ENCODE data around the gene ETNPPL. TPM values are rescaled to one million over a fixed set of nuclear protein-coding genes. Genes with fewer than 3 reads are reported as not detected.
A peak's percentile ranks its signal among the peaks of the same experiment; 100 is the strongest.

ETNPPL gene
- total and polyA plus RNA-seq, 9 of the 15 experiments (the other 6 are each of a cell fraction or from before 2014, with no cell fraction given) = 0.06 to 0.14 TPM; not detected in 7

DNA sequence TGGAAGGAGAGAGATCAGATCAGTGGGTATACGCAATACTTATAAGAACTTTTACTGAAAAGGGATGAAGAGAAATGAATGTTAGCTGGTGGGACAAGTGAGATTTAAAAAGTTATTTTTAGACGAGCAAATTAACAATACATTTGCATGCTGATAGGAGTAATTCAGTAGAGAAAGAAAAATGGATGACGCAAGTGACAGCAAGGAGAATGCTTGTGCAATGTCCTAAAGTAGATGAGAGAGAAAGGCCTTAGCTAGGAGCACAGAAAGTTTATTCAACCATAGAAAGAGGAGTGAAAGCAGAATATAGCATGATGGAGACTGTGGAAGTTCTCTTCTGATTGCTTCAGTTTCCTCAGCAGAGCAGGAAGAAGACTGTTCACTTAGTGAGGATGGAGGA is 66.7 kb downstream of the ETNPPL start:
- Histone ChIP-seq H3K4me1 (replicated peaks in 1 of 2; ENCODE audit: control insufficient read depth in 2 of 2, insufficient read depth in 2 of 2, low read length in 2 of 2) (peaks cover 0 to 20% of the 10 kb centered on the region in 2 experiments; a peak in 3 of 5 replicates), H3K4me2 (ENCODE audit: insufficient read depth, low read length) (peak overlapping the region; percentile 6; the same call in 1 of the 2 replicates), H3K27ac (ENCODE audit: extremely low read depth, low read depth, low read length) (no peak overlapping the region; the same call in 2 of the 3 replicates), H3K79me2 (ENCODE audit: control insufficient read depth, insufficient read depth, low read length) (no peaks in the 10 kb centered on the region), H2AFZ (ENCODE audit: low read depth, low read length) (peak overlapping the region; percentile 50; the same call in 1 of the 2 replicates), H3K27me3 (ENCODE audit: control insufficient read depth in 2 of 2, insufficient read depth in 2 of 2, low read length in 2 of 2) (no peaks in the 10 kb centered on the region), H4K20me1 (replicated peaks; ENCODE audit: control insufficient read depth, insufficient read depth, low read length) (no peaks in the 10 kb centered on the region), H3K36me3 (ENCODE audit: control insufficient read depth, insufficient read depth, low read length) (no peaks in the 10 kb centered on the region), H3K9me1 (ENCODE audit: control insufficient read depth, insufficient read depth, low read length) (no peaks in the 10 kb centered on the region), H3K9ac (ENCODE audit: insufficient read depth in 1 of 2, low read depth in 2 of 2, low read length in 2 of 2) (no peak overlapping the region), H3K9me3 (replicated peaks; ENCODE audit: control insufficient read depth, insufficient read depth, low read depth, low read length) (no peaks in the 10 kb centered on the region), H3K4me3 (no peak overlapping the region)
- 31% methylated on average over 3 of the region's 3 CpGs for WGBS (ENCODE audit: insufficient coverage, low coverage, missing lambda C conversion rate)
- peak; percentile 20; the same call in 1 of the 2 replicates for TF ChIP-seq CEBPG (CRISPR knock-in tag; IDR thresholded peaks at IDR 0.05)
- peak; percentile 35 to 66; a peak in 3 of 4 replicates for TF ChIP-seq CEBPG (tag; conservative IDR thresholded peaks at IDR 0.05 in 1 of 2, IDR thresholded peaks at IDR 0.05 in 1 of 2)
- TF ChIP-seq ZNF175 (CRISPR knock-in tag; IDR thresholded peaks at IDR 0.05; ENCODE audit: low read depth) = peak; percentile 61
- TF ChIP-seq, protein P1, sequence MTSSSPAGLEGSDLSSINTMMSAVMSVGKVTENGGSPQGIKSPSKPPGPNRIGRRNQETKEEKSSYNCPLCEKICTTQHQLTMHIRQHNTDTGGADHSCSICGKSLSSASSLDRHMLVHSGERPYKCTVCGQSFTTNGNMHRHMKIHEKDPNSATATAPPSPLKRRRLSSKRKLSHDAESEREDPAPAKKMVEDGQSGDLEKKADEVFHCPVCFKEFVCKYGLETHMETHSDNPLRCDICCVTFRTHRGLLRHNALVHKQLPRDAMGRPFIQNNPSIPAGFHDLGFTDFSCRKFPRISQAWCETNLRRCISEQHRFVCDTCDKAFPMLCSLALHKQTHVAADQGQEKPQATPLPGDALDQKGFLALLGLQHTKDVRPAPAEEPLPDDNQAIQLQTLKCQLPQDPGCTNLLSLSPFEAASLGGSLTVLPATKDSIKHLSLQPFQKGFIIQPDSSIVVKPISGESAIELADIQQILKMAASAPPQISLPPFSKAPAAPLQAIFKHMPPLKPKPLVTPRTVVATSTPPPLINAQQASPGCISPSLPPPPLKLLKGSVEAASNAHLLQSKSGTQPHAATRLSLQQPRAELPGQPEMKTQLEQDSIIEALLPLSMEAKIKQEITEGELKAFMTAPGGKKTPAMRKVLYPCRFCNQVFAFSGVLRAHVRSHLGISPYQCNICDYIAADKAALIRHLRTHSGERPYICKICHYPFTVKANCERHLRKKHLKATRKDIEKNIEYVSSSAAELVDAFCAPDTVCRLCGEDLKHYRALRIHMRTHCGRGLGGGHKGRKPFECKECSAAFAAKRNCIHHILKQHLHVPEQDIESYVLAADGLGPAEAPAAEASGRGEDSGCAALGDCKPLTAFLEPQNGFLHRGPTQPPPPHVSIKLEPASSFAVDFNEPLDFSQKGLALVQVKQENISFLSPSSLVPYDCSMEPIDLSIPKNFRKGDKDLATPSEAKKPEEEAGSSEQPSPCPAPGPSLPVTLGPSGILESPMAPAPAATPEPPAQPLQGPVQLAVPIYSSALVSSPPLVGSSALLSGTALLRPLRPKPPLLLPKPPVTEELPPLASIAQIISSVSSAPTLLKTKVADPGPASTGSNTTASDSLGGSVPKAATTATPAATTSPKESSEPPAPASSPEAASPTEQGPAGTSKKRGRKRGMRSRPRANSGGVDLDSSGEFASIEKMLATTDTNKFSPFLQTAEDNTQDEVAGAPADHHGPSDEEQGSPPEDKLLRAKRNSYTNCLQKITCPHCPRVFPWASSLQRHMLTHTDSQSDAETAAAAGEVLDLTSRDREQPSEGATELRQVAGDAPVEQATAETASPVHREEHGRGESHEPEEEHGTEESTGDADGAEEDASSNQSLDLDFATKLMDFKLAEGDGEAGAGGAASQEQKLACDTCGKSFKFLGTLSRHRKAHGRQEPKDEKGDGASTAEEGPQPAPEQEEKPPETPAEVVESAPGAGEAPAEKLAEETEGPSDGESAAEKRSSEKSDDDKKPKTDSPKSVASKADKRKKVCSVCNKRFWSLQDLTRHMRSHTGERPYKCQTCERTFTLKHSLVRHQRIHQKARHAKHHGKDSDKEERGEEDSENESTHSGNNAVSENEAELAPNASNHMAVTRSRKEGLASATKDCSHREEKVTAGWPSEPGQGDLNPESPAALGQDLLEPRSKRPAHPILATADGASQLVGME (CRISPR knock-in tag; IDR thresholded peaks at IDR 0.05) = no peak
- TF ChIP-seq, protein P2, sequence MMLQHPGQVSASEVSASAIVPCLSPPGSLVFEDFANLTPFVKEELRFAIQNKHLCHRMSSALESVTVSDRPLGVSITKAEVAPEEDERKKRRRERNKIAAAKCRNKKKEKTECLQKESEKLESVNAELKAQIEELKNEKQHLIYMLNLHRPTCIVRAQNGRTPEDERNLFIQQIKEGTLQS (IDR thresholded peaks at IDR 0.05) = peak; percentile 75
- TF ChIP-seq, protein P2 (CRISPR knock-in tag; conservative IDR thresholded peaks at IDR 0.05) = no peak
- TF ChIP-seq DPF2 (IDR thresholded peaks at IDR 0.05) = peak; percentile 23; the same call in 1 of the 2 replicates
- TF ChIP-seq GATAD2A (IDR thresholded peaks at IDR 0.05) = no peak
- TF ChIP-seq CEBPB (tag; IDR thresholded peaks at IDR 0.05) = peak; percentile 37
- peak; percentile 80 to 87; a peak in 3 of 4 replicates for TF ChIP-seq TRIM24 (IDR thresholded peaks at IDR 0.05)
- no peak for TF ChIP-seq KHSRP (IDR thresholded peaks at IDR 0.05)
- no peak for DNase-seq (ENCODE audit: extremely low read depth in 1 of 4, low spot score in 3 of 4)
- POLR2A ChIA-PET = interaction anchor here (0.9 kb wide), 1 partner anchor 10 kb away, joined by 3 read pairs; no protein-coding TSS in a partner anchor
- in situ Hi-C loops (cut with MboI) (no loop called here), intact Hi-C loops (cut with micrococcal nuclease) (no loop called here)
- BruUV-seq (replicated peaks) = no TSS peak
- no peak for FAIRE-seq
- CTCF ChIA-PET (ENCODE audit: low intra/inter-chr PET ratio) = no interaction called here
- peak; percentile 50 for ATAC-seq
